Endothelial cell of umbilical vein (primary cell): ENCODE results near the gene TOP2A.

Experiments
- POLR2A ChIP-seq: IDR thresholded peaks from 2 replicates; pipeline ENCODE4 v1.6.1; 2012; ENCODE audit warnings: low read depth, mild to moderate bottlenecking, control low read depth, low read length
- POLR2AphosphoS5 ChIP-seq: IDR thresholded peaks from 2 replicates; pipeline ENCODE4 v1.6.1; 2012; ENCODE audit warnings: low read depth, mild to moderate bottlenecking, control low read depth, low read length, moderate library complexity; ENCODE audit not compliant: insufficient read depth
- TF ChIP-seq, protein P1 (sequence below): IDR thresholded peaks from 2 replicates; pipeline ENCODE4 v1.6.1; 2011; ENCODE audit not compliant: insufficient read depth, insufficient read length
- TF ChIP-seq, protein P2 (sequence below), 2 donors: IDR thresholded peaks; 1 replicate in 1 of 2; 2 replicates in 1 of 2; pipeline ENCODE4 v1.5.1; 2011; ENCODE audit warnings: low read length in 2 of 2, mild to moderate bottlenecking in 2 of 2, moderate library complexity in 2 of 2, control low read depth in 1 of 2, inconsistent platforms in 1 of 2, low read depth in 1 of 2; ENCODE audit not compliant: insufficient read depth in 1 of 2; ENCODE audit errors: extremely low read depth in 1 of 2

DNA sequence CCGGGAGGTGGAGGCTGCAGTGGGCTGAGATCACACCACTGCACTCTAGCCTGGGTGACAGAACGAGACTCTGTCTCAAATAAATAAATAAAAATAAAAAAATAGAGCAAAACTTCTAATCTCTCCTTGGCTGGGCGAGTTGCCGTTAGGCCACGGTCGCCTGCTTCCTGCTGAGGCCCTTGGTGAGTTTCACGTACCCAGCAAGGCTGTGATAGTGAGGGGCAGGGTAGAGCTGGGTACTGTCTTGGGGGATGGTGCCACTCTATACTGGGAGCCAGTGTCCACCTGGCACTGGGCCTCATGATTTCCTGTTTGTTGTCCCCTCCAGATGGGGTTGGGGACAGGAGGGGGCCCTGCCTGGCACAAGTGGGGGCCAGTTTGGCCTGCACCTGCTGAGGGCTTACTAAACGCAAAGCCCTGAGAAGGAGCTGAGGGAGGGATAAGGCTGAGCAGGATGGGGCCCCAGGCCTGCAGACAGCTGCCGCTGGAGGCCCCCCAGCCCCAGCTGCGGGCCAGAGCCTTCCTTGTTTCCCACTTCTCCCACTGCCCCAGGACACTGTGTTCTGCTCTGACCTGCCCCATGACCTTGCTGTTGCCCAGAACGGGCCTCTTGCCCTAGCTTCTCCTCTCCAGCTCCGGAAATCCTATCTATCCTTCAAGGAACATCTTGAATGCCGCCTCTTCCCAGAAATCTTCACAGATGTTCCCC is 78.6 kb downstream of the TOP2A start:
- TF ChIP-seq POLR2A (no peak), POLR2AphosphoS5 (no peak)
- TF ChIP-seq, protein P1, sequence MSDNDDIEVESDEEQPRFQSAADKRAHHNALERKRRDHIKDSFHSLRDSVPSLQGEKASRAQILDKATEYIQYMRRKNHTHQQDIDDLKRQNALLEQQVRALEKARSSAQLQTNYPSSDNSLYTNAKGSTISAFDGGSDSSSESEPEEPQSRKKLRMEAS = no peak
- TF ChIP-seq, protein P2, sequence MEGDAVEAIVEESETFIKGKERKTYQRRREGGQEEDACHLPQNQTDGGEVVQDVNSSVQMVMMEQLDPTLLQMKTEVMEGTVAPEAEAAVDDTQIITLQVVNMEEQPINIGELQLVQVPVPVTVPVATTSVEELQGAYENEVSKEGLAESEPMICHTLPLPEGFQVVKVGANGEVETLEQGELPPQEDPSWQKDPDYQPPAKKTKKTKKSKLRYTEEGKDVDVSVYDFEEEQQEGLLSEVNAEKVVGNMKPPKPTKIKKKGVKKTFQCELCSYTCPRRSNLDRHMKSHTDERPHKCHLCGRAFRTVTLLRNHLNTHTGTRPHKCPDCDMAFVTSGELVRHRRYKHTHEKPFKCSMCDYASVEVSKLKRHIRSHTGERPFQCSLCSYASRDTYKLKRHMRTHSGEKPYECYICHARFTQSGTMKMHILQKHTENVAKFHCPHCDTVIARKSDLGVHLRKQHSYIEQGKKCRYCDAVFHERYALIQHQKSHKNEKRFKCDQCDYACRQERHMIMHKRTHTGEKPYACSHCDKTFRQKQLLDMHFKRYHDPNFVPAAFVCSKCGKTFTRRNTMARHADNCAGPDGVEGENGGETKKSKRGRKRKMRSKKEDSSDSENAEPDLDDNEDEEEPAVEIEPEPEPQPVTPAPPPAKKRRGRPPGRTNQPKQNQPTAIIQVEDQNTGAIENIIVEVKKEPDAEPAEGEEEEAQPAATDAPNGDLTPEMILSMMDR (IDR thresholded peaks at IDR 0.05; ENCODE audit: extremely low read depth in 1 of 2, insufficient read depth in 1 of 2, low read depth in 1 of 2, low read length in 2 of 2) = no peak
